Lower lobe of right lung (tissue), 2 donors: ENCODE data around the gene DOCK10. TPM values are rescaled to one million over a fixed set of nuclear protein-coding genes. Genes with fewer than 3 reads are reported as not detected.
A peak's percentile ranks its signal among the peaks of the same experiment; 100 is the strongest.

Experiments
- ATAC-seq, 2 donors: fragments of 200-7000 bp; cut with Tn5 transposase; one replicate each; pipeline ENCODE4 v1.9.1; 2020 to 2022; ENCODE audit warnings: mild to moderate bottlenecking in 2 of 2, moderate library complexity in 2 of 2
- DNase-seq: peaks from one replicate; pipeline ENCODE4 v3.0.0-alpha.2; 2020
- H3K27ac ChIP-seq: fragments of 200-600 bp; one replicate; pipeline ENCODE4 v1.8.0; 2022
- H3K27me3 ChIP-seq: fragments of 200-600 bp; one replicate; pipeline ENCODE4 v1.8.0; 2022; ENCODE audit warnings: low read depth
- H3K36me3 ChIP-seq: fragments of 200-600 bp; one replicate; pipeline ENCODE4 v1.8.0; 2022; ENCODE audit warnings: mild to moderate bottlenecking
- H3K4me1 ChIP-seq: fragments of 200-600 bp; one replicate; pipeline ENCODE4 v1.8.0; 2022
- H3K4me3 ChIP-seq: fragments of 200-600 bp; one replicate; pipeline ENCODE4 v1.8.0; 2022; ENCODE audit warnings: mild to moderate bottlenecking
- H3K9me3 ChIP-seq: fragments of 200-600 bp; one replicate; pipeline ENCODE4 v1.8.0; 2022
- intact Hi-C: fragments of 100-400 bp; cut with DNase I; formaldehyde crosslinking; loops from one replicate; pipeline ENCODE4 v1.11.0; 2022
- total RNA-seq: library from RNA; stranded (reverse); fragmentation: NEBNext Ultra II Directional; extraction: Animal tissue kit (Norgen Biotek cat#: 25700); gene quantifications from one replicate; pipeline ENCODE4 v1.2.1, GENCODE V29; 2021
- TF ChIP-seq, protein P1 (sequence below): fragments of 200-600 bp; IDR thresholded peaks from one replicate; pipeline ENCODE4 v1.8.0; 2022; ENCODE audit warnings: antibody characterized with exemption, mild to moderate bottlenecking
- donor health status: DM: no; HTN: yes; CAD: no; lungs with severe emphysema.

DOCK10 gene
- total RNA-seq, 1 donor from 2014 or later, result 52.3 TPM

DNA sequence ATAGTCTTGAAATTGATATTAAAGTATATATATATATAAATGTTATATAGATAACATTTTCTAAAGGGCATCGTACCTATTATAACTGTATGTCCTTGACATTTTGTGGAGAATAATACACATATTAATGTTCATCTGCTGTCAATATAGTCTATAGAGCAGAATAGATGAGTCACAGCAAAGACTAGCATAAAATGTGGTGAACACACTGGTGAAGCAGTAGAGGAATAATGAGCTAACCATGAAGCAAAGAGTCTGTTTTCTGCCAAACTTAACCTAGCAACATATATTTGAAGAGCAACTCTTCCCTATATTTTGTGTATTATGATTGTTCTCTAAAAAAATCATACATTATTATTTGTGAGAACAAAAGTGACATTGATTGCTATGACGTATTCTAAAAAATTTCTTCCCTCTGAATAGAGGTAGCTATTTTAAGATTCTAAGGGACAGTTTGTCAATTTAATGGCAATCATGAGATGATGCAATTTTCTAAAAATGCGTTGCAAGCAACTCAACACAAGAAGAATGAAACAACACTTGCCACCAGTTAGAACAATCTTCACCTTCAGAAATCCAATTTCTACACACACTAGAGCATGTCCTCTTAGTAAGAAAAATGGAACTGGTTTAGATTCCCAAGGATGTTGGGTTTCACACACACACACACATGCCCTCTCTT is 22.0 kb downstream of the DOCK10 start:
- no peak for ATAC-seq
- peaks cover 8% of the 10 kb centered on the region for H3K4me1 ChIP-seq
- no peak for DNase-seq
- intact Hi-C loops, result no loop called here
- no peak overlapping the region for H3K4me3 ChIP-seq
- H3K36me3 ChIP-seq, result no peaks in the 10 kb centered on the region
- H3K27me3 ChIP-seq, result no peaks in the 10 kb centered on the region
- TF ChIP-seq, protein P1, sequence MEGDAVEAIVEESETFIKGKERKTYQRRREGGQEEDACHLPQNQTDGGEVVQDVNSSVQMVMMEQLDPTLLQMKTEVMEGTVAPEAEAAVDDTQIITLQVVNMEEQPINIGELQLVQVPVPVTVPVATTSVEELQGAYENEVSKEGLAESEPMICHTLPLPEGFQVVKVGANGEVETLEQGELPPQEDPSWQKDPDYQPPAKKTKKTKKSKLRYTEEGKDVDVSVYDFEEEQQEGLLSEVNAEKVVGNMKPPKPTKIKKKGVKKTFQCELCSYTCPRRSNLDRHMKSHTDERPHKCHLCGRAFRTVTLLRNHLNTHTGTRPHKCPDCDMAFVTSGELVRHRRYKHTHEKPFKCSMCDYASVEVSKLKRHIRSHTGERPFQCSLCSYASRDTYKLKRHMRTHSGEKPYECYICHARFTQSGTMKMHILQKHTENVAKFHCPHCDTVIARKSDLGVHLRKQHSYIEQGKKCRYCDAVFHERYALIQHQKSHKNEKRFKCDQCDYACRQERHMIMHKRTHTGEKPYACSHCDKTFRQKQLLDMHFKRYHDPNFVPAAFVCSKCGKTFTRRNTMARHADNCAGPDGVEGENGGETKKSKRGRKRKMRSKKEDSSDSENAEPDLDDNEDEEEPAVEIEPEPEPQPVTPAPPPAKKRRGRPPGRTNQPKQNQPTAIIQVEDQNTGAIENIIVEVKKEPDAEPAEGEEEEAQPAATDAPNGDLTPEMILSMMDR, result no peak
- no peaks in the 10 kb centered on the region for H3K9me3 ChIP-seq
- H3K27ac ChIP-seq, result no peak overlapping the region

DNA sequence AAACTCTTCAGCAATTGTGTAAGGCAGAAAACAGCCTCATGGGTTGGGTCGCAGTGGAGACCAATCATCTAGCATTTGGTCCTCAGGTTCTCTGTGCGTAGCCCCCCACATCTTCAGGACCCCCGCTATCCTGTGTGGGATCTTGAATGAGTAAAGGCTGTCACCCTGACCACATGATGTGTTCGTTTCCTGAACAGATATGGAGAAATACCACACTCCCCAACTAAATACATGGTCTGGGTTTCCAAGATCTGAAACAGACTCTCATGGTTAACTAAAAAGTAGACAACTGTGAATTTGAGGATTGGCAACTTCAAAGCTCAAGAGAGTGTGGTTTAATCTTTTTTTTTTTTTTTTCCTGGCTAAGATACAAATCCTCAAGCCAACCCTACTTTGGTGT is 23.2 kb downstream of the DOCK10 start:
- H3K27me3 ChIP-seq, result no peaks in the 10 kb centered on the region
- no peak for DNase-seq
- H3K9me3 ChIP-seq, result no peaks in the 10 kb centered on the region
- H3K36me3 ChIP-seq, result no peaks in the 10 kb centered on the region
- TF ChIP-seq, protein P1, result no peak
- H3K27ac ChIP-seq, result no peak overlapping the region
- H3K4me1 ChIP-seq, result peaks cover 8% of the 10 kb centered on the region
- intact Hi-C loops, result no loop called here
- ATAC-seq, result no peak
- H3K4me3 ChIP-seq, result no peak overlapping the region

DNA sequence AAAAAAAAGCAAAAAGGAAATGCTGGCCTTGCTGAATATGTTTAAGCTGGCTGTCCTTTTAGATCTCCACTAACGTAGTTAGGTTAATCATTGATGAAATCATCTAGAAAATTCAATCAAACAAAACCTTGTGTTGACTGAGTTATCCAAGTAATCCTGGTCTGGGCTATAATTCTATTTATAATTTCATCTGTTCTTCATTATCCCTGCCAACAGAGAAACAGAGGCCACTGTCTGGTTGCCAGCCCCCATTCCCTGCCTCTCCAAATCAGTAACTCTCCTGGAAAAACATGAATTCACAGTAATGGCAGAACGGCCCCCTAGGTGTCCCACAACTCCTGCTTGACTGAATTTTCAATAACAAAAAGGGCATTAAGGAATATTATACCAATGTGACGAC is 24.6 kb downstream of the DOCK10 start:
- Histone ChIP-seq H3K36me3 (no peaks in the 10 kb centered on the region), H3K4me3 (no peak overlapping the region), H3K9me3 (no peaks in the 10 kb centered on the region), H3K27ac (no peak overlapping the region), H3K4me1 (peaks cover 14% of the 10 kb centered on the region), H3K27me3 (no peaks in the 10 kb centered on the region)
- DNase-seq (no peak), ATAC-seq (no peak)
- intact Hi-C loops, result no loop called here
- TF ChIP-seq, protein P1, result no peak

DNA sequence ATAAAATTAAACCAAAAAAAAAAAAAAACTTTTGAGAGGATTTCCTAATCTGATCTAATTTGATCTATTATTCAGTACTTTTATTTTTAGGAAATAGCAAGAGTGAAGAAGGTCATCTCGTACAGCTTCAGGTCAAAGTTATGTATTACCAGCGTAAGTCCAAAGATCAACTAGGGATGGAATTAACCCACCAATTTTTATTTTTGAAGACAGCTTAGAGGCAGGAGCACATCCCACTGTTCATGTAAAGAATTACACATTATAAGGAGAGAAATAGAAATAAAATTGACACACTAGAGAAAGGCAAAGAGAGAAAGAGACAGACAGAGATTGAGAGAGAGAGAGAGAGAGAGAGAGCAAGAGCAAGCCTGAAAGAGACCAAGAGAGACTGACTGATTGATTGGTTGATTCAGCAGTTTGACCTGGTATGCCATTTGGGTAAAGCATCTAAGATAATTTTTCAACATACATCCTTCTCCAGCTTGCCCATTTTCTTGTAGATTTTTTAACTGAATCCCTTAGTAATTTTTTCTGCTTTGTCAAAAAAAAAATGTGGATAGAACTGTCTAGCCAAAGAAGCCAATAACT is 25.1 kb downstream of the DOCK10 start:
- intact Hi-C loops, result no loop called here
- no peak for DNase-seq
- TF ChIP-seq, protein P1, result no peak
- no peaks in the 10 kb centered on the region for H3K27me3 ChIP-seq
- H3K9me3 ChIP-seq, result no peaks in the 10 kb centered on the region
- H3K4me1 ChIP-seq, result peaks cover 19% of the 10 kb centered on the region
- no peaks in the 10 kb centered on the region for H3K36me3 ChIP-seq
- ATAC-seq, result no peak
- H3K4me3 ChIP-seq, result no peak overlapping the region
- H3K27ac ChIP-seq, result no peak overlapping the region

DNA sequence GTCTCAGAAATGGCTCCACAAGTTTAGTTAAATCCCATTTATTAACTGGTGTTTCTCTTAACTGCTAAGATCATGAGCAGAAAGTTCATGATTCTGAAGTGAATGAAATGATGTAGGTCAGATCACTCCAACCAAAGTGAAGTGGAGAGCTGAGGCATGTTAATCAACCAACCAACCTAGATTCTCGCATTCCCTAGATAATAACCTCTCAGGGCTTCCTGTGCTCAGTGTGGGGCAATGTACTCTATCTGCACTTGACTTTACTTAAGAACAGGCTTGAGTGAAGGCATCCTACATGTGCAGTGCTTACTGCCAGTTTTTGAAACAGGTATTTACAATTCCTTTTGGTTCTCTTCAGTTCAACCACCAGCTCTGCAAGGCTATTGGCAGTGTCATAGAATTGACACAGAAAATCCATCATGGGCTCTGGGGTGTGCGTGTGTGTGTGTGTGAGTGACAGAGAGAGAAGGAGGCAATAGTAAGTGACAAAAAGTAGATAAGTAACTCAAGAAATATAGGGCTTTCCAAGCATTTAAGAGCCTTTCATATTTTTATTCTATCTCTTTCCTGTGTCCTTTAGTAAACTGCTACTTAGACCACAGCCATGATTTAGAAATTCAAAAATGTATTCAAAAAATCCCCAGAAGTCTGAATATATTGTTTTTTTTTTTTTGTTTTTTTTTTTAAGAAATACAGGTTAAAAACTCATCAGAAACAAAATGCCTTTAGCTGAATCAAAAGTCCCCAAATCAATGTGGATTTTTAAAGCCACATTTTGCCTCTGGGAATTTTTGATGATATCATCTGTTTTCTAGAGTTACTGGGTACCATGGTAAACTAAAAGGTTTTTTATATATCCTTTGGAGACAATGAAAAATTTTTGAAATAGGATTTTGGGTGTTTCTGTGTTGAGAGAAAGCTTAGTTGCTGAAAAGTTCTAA is 28.6 kb downstream of the DOCK10 start:
- H3K27ac ChIP-seq, result no peak overlapping the region
- TF ChIP-seq, protein P1, result no peak
- DNase-seq (no peak), ATAC-seq (peak; percentile 96 to 97)
- no peaks in the 10 kb centered on the region for H3K9me3 ChIP-seq
- peaks cover 20% of the 10 kb centered on the region for H3K4me1 ChIP-seq
- H3K4me3 ChIP-seq, result no peak overlapping the region
- no peaks in the 10 kb centered on the region for H3K27me3 ChIP-seq
- intact Hi-C loops, result no loop called here
- no peaks in the 10 kb centered on the region for H3K36me3 ChIP-seq
